ENCODE data around the gene GRK5. TPM values are rescaled to one million over a fixed set of nuclear protein-coding genes. Genes with fewer than 3 reads are reported as not detected.

The GRK5 gene
- total RNA-seq, 1 experiment from 2014 or later, result 1.2 TPM

- H3K79me1 ChIP-seq (ENCODE audit: insufficient read depth, low read depth, low read length, poor library complexity, severe bottlenecking), result no peaks in the 10 kb centered on the region
- peaks cover 12 to 13% of the 10 kb centered on the region in 2 experiments; a peak in 4 of 5 replicates for H3K9me3 Mint-ChIP-seq
- H3K4ac ChIP-seq (ENCODE audit: low read depth, low read length), result no peak overlapping the region
- H4K20me1 ChIP-seq (ENCODE audit: control insufficient read depth, insufficient read depth, insufficient read length), result no peaks in the 10 kb centered on the region
- H3K79me2 ChIP-seq (ENCODE audit: insufficient read depth, low read length), result no peaks in the 10 kb centered on the region
- H2AK5ac ChIP-seq (ENCODE audit: insufficient read length, low read length), result no peak overlapping the region
- no peak overlapping the region for H3K18ac ChIP-seq (ENCODE audit: insufficient read length, low read depth, low read length)
- no peaks in the 10 kb centered on the region; the same call in 1 of the 2 replicates for H3K27me3 Mint-ChIP-seq (ENCODE audit: low read depth)
- H4K8ac ChIP-seq (replicated peaks; ENCODE audit: insufficient read length, low read depth, low read length), result no peak overlapping the region
- H3K4me1 Mint-ChIP-seq, result peaks cover 12 to 21% of the 10 kb centered on the region in 2 experiments
- H3K4me3 Mint-ChIP-seq, result no peak overlapping the region
- H2BK120ac ChIP-seq (ENCODE audit: low read depth, low read length, poor library complexity, severe bottlenecking), result no peak overlapping the region
- no peak overlapping the region for H3K23ac ChIP-seq (ENCODE audit: insufficient read length, low read depth, low read length)
- no peak overlapping the region for H2BK15ac ChIP-seq (ENCODE audit: low read depth, low read length)
- H3K23me2 ChIP-seq (ENCODE audit: insufficient read length, low read depth, low read length, poor library complexity, severe bottlenecking), result no peaks in the 10 kb centered on the region
- no peak overlapping the region for H4K5ac ChIP-seq (ENCODE audit: insufficient read length, low read depth, low read length)
- H3K9ac ChIP-seq (ENCODE audit: extremely low read depth, insufficient read length, low read length), result no peak overlapping the region
- H3K56ac ChIP-seq (ENCODE audit: insufficient read length, low read depth, low read length), result no peak overlapping the region
- no peak overlapping the region for H3K27ac Mint-ChIP-seq
- no peak for DNase-seq
- TF ChIP-seq CTCF (conservative IDR thresholded peaks at IDR 0.05), result no peak
- H3K27ac ChIP-seq (ENCODE audit: insufficient read length, low read depth, low read length), result no peak overlapping the region
- H2BK20ac ChIP-seq (ENCODE audit: low read depth, low read length, poor library complexity, severe bottlenecking), result no peak overlapping the region
- H2BK5ac ChIP-seq (ENCODE audit: insufficient read length, low read length), result no peak overlapping the region
- H3K9me3 ChIP-seq (ENCODE audit: control insufficient read depth, low read depth, low read length), result no peaks in the 10 kb centered on the region
- no peak overlapping the region for H3T11ph ChIP-seq (ENCODE audit: low read length)
- no peak overlapping the region for H2BK12ac ChIP-seq (ENCODE audit: insufficient read length, low read depth, low read length)
- H4K91ac ChIP-seq (ENCODE audit: insufficient read length, low read depth, low read length), result no peak overlapping the region
- no peaks in the 10 kb centered on the region for H3K27me3 ChIP-seq (ENCODE audit: insufficient read depth, low read length)
- no CpG with 5 or more reads among the region's 5 CpGs for WGBS (ENCODE audit: extremely low coverage, insufficient read length, low lambda C conversion rate)
- H3K36me3 Mint-ChIP-seq (ENCODE audit: insufficient read depth in 1 of 3, low read depth in 3 of 3), result peaks cover 0 to 2% (median 0%) of the 10 kb centered on the region in 3 experiments; a peak in 2 of 7 replicates
- H3K4me2 ChIP-seq (ENCODE audit: insufficient read depth, insufficient read length, low read length), result no peak overlapping the region
- H3K4me1 ChIP-seq (ENCODE audit: insufficient read depth, low read length), result no peaks in the 10 kb centered on the region; the same call in 1 of the 2 replicates
- no peak overlapping the region for H2AFZ ChIP-seq (ENCODE audit: low read length)
- no peak overlapping the region for H3K14ac ChIP-seq (ENCODE audit: insufficient read depth, low read length)
Measured at GRCh38 chr10:119233123-119233820, 25.9 kb downstream of the GRK5 start.

All from H9 (cell line).